H1 (cell line): ENCODE results near the gene SFMBT2. TPM values are rescaled to one million over a fixed set of nuclear protein-coding genes. Genes with fewer than 3 reads are reported as not detected.

ENCODE experiments used
- CTCF ChIA-PET: fragments of 300-600 bp; sonication (Branson Sonifier 250); formaldehyde crosslinking; loops from one replicate; lab custom pipeline; 2021; ENCODE audit not compliant: partially characterized antibody; lab: Charles Lee
- POLR2A ChIA-PET: fragments of 300-600 bp; sonication (Branson Sonifier 250); formaldehyde crosslinking; loops from one replicate; lab custom pipeline; 2021; ENCODE audit warnings: inconsistent platforms; ENCODE audit not compliant: partially characterized antibody; lab: Charles Lee
- DNase-seq, 2 experiments: peaks; one replicate each; pipeline versions ENCODE4 v3.0.0 to v3.0.0-alpha.2; 2010 to 2022; ENCODE audit warnings: low spot score in 2 of 2, low read depth in 1 of 2, mixed read lengths in 1 of 2
- FAIRE-seq: peaks from 2 replicates; lab custom pipeline; 2011; peaks lifted over from hg19 to GRCh38; lab: Jason Lieb, UNC
- H2AFZ ChIP-seq: 2 replicates; pipeline ENCODE4 v1.8.1; 2012; ENCODE audit warnings: low read length, inconsistent platforms
- H2AK5ac ChIP-seq: 2 replicates; pipeline ENCODE4 v1.6.1; 2013; ENCODE audit warnings: low read depth, low read length
- H2BK120ac ChIP-seq: replicated peaks from 2 replicates; pipeline ENCODE3; 2013; ENCODE audit warnings: low read depth, low read length, inconsistent platforms
- H2BK12ac ChIP-seq: 2 replicates; pipeline ENCODE4 v1.6.1; 2013; ENCODE audit warnings: low read depth, low read length
- H2BK15ac ChIP-seq: 2 replicates; pipeline ENCODE4 v1.6.1; 2013; ENCODE audit warnings: low read length
- H2BK20ac ChIP-seq: 2 replicates; pipeline ENCODE4 v1.6.1; 2013; ENCODE audit warnings: low read length
- H2BK5ac ChIP-seq: 2 replicates; pipeline ENCODE4 v1.6.1; 2013; ENCODE audit warnings: low read depth, low read length
- H3K14ac ChIP-seq: 2 replicates; pipeline ENCODE4 v1.6.1; 2013; ENCODE audit warnings: inconsistent platforms; ENCODE audit not compliant: insufficient read length
- H3K18ac ChIP-seq: 2 replicates; pipeline ENCODE4 v1.6.1; 2013; ENCODE audit warnings: low read length; ENCODE audit errors: extremely low read depth
- H3K23ac ChIP-seq: 2 replicates; pipeline ENCODE4 v1.6.1; 2013; ENCODE audit warnings: inconsistent platforms; ENCODE audit not compliant: insufficient read length
- H3K23me2 ChIP-seq: 2 replicates; pipeline ENCODE4 v1.6.1; 2013; ENCODE audit warnings: low read depth, low read length
- H3K27ac ChIP-seq: 2 replicates; pipeline ENCODE4 v1.6.1; 2011; ENCODE audit warnings: low read depth, low read length, inconsistent platforms
- H3K27me3 ChIP-seq, 4 experiments: replicated peaks in 1 of 4; 1 replicate in 1 of 4; 2 replicates in 3 of 4; pipeline versions ENCODE4 v1.6.1 to v1.8.1; 2011 to 2013; ENCODE audit warnings: low read length in 3 of 4, mild to moderate bottlenecking in 3 of 4, inconsistent platforms in 2 of 4, mixed read lengths in 2 of 4, moderate library complexity in 1 of 4; ENCODE audit not compliant: control insufficient read depth in 3 of 4, insufficient read depth in 3 of 4; ENCODE audit errors: extremely low read depth in 1 of 4
- H3K36me3 ChIP-seq, 4 experiments: 2 replicates each; pipeline versions ENCODE4 v1.6.1 to v1.8.1; 2011 to 2013; ENCODE audit warnings: mild to moderate bottlenecking in 4 of 4, low read length in 3 of 4, moderate library complexity in 2 of 4, control low read depth in 1 of 4, inconsistent platforms in 1 of 4; ENCODE audit not compliant: insufficient read depth in 4 of 4, control insufficient read depth in 2 of 4
- H3K4ac ChIP-seq: replicated peaks from 2 replicates; pipeline ENCODE3; 2013; ENCODE audit warnings: low read length, low read depth, mixed read lengths, inconsistent platforms; ENCODE audit not compliant: insufficient read length
- H3K4me1 ChIP-seq, 4 experiments: replicated peaks in 1 of 4; 1 replicate in 1 of 4; 2 replicates in 3 of 4; pipeline versions ENCODE4 v1.6.1 to v1.8.1; 2011 to 2013; ENCODE audit warnings: low read length in 3 of 4, inconsistent platforms in 2 of 4, mixed read lengths in 1 of 4; ENCODE audit not compliant: insufficient read depth in 4 of 4, control insufficient read depth in 3 of 4
- H3K4me2 ChIP-seq, 2 experiments: 2 replicates each; pipeline versions ENCODE4 v1.6.1 to v1.8.1; 2011 to 2013; ENCODE audit warnings: low read depth in 2 of 2, low read length in 2 of 2, control low read depth in 1 of 2, inconsistent platforms in 1 of 2, mild to moderate bottlenecking in 1 of 2; ENCODE audit not compliant: insufficient read depth in 1 of 2
- H3K4me3 ChIP-seq, 4 experiments: fragments of 200-600, 300-600 bp in 1 of 4; sonication (generic), shearing (Covaris generic), sonication (Bioruptor Twin) in 1 of 4; 2 replicates each; pipeline versions ENCODE4 v1.5.1 to v1.8.1; 2011 to 2016; ENCODE audit warnings: low read length in 4 of 4, low read depth in 3 of 4, control low read depth in 2 of 4, inconsistent platforms in 2 of 4, mild to moderate bottlenecking in 2 of 4, mixed read lengths in 1 of 4, moderate library complexity in 1 of 4; ENCODE audit not compliant: insufficient read depth in 2 of 4; ENCODE audit errors: extremely low read depth in 1 of 4
- H3K56ac ChIP-seq: replicated peaks from 2 replicates; pipeline ENCODE3; 2013; ENCODE audit warnings: low read depth, mild to moderate bottlenecking, mixed read lengths, low read length, inconsistent platforms; ENCODE audit not compliant: insufficient read length
- H3K79me1 ChIP-seq: 2 replicates; pipeline ENCODE4 v1.6.1; 2013; ENCODE audit warnings: low read depth, low read length, control low read depth
- H3K79me2 ChIP-seq, 2 experiments: 2 replicates each; pipeline versions ENCODE4 v1.6.1 to v1.8.1; 2012 to 2013; ENCODE audit warnings: low read length in 2 of 2, mild to moderate bottlenecking in 2 of 2, inconsistent platforms in 1 of 2; ENCODE audit not compliant: insufficient read depth in 2 of 2, control insufficient read depth in 1 of 2
- H3K9ac ChIP-seq, 4 experiments: replicated peaks in 1 of 4; 1 replicate in 1 of 4; 2 replicates in 3 of 4; pipeline versions ENCODE4 v1.6.1 to v1.8.1; 2011 to 2013; ENCODE audit warnings: low read depth in 3 of 4, low read length in 3 of 4, control low read depth in 2 of 4, mild to moderate bottlenecking in 2 of 4, moderate library complexity in 2 of 4, inconsistent platforms in 1 of 4; ENCODE audit errors: extremely low read depth in 1 of 4
- H3K9me3 ChIP-seq, 2 experiments: 2 replicates each; pipeline versions ENCODE4 v1.6.1 to v1.8.1; 2012 to 2013; ENCODE audit warnings: mild to moderate bottlenecking in 2 of 2, moderate library complexity in 2 of 2, control low read depth in 1 of 2, inconsistent platforms in 1 of 2, low read depth in 1 of 2, low read length in 1 of 2, mixed read lengths in 1 of 2; ENCODE audit not compliant: insufficient read depth in 2 of 2
- H4K20me1 ChIP-seq, 2 experiments: replicated peaks in 1 of 2; 2 replicates each; pipeline versions ENCODE3 to v1.8.1; 2011 to 2013; ENCODE audit warnings: inconsistent platforms in 2 of 2, low read length in 2 of 2, mild to moderate bottlenecking in 1 of 2; ENCODE audit not compliant: insufficient read depth in 2 of 2, control insufficient read depth in 1 of 2
- H4K5ac ChIP-seq: 2 replicates; pipeline ENCODE4 v1.6.1; 2013; ENCODE audit warnings: low read length, low read depth, mixed read lengths, inconsistent platforms; ENCODE audit not compliant: insufficient read length
- H4K8ac ChIP-seq: 2 replicates; pipeline ENCODE4 v1.8.0; 2013; ENCODE audit warnings: mild to moderate bottlenecking, moderate library complexity, low read length, inconsistent platforms; ENCODE audit not compliant: insufficient read depth; ENCODE audit errors: extremely low read depth
- H4K91ac ChIP-seq: replicated peaks from 2 replicates; pipeline ENCODE3; 2013; ENCODE audit warnings: low read length, mixed read lengths, inconsistent platforms; ENCODE audit not compliant: insufficient read length
- CEBPB ChIP-seq: IDR thresholded peaks from 2 replicates; pipeline ENCODE4 v1.6.1; 2012; ENCODE audit warnings: low read depth, low read length
- E2F6 ChIP-seq: IDR thresholded peaks from 2 replicates; pipeline ENCODE4 v1.6.1; 2012; ENCODE audit warnings: inconsistent platforms
- JUN ChIP-seq: IDR thresholded peaks from 2 replicates; pipeline ENCODE4 v1.6.1; 2011; ENCODE audit warnings: low read depth, mild to moderate bottlenecking, improper control_type of control experiment, low read length
- KDM4A ChIP-seq: IDR thresholded peaks from one replicate; pipeline ENCODE4 v1.7.1; 2012; ENCODE audit warnings: low read depth, mild to moderate bottlenecking, moderate library complexity, low read length, inconsistent platforms; ENCODE audit not compliant: severe bottlenecking
- PHF8 ChIP-seq: fragments of 200-600 bp; sonication (generic); conservative IDR thresholded peaks from 2 replicates; pipeline ENCODE4 v1.7.1; 2012; ENCODE audit warnings: low read depth, mild to moderate bottlenecking, inconsistent platforms, low read length, moderate library complexity
- POLR2AphosphoS5 ChIP-seq: IDR thresholded peaks from 2 replicates; pipeline ENCODE4 v1.6.1; 2011; ENCODE audit warnings: low read depth, low read length
- SIN3A ChIP-seq, 2 experiments: IDR thresholded peaks in 1 of 2; conservative IDR thresholded peaks in 1 of 2; 2 replicates each; pipeline ENCODE4 v1.6.1; 2011 to 2012; ENCODE audit warnings: low read length in 2 of 2, improper control_type of control experiment in 1 of 2, low read depth in 1 of 2, mild to moderate bottlenecking in 1 of 2
- SP2 ChIP-seq: IDR thresholded peaks from 2 replicates; pipeline ENCODE4 v1.6.1; 2012; ENCODE audit warnings: mild to moderate bottlenecking, low read length, inconsistent platforms
- TAF1 ChIP-seq: IDR thresholded peaks from 2 replicates; pipeline ENCODE4 v1.6.1; 2011; ENCODE audit warnings: mild to moderate bottlenecking, low read depth, low read length
- WGBS, 2 experiments: shearing (Covaris generic) in 1 of 2; methylation state at CpG; one replicate each; pipeline versions ENCODE4 v1.1.6 to v1.1.7; 2013 to 2015; ENCODE audit warnings: low lambda C conversion rate in 2 of 2, mixed read lengths in 2 of 2, inconsistent platforms in 1 of 2, low coverage in 1 of 2, missing lambda C conversion rate in 1 of 2; ENCODE audit not compliant: insufficient replicate concordance in 2 of 2, insufficient coverage in 1 of 2, insufficient read length in 1 of 2; ENCODE audit errors: extremely low coverage in 1 of 2, missing lambda C conversion rate in 1 of 2; 5-methylcytosine and 5-hydroxymethylcytosine counted together
- polyA plus RNA-seq, 7 experiments: library from polyadenylated mRNA; depleted of rRNA in 3 of 7; stranded (reverse) in 5 of 7; unstranded in 2 of 7; fragments of >200 nt in 5 of 7; fragments of 200-250 nt in 2 of 7; gene quantifications; 1 replicate in 5 of 7; 2 replicates in 1 of 7; 4 replicates in 1 of 7; pipeline versions ENCODE4 v1.2.1 to v1.2.3, GENCODE V29; 2011 to 2013; ENCODE audit warnings: missing spikeins in 2 of 7, mixed read lengths in 2 of 7
- total RNA-seq: library from RNA; stranded (reverse); fragmentation: NEBNext Ultra II Directional; extraction: Animal tissue kit (Norgen Biotek cat#: 25700); gene quantifications from 2 replicates; pipeline ENCODE4 v1.2.1, GENCODE V29; 2021

Gene SFMBT2
- total and polyA plus RNA-seq, 2 of the 8 experiments (the other 6 are each of a cell fraction or from before 2014, with no cell fraction given): 2.9 to 11.0 TPM

DNA sequence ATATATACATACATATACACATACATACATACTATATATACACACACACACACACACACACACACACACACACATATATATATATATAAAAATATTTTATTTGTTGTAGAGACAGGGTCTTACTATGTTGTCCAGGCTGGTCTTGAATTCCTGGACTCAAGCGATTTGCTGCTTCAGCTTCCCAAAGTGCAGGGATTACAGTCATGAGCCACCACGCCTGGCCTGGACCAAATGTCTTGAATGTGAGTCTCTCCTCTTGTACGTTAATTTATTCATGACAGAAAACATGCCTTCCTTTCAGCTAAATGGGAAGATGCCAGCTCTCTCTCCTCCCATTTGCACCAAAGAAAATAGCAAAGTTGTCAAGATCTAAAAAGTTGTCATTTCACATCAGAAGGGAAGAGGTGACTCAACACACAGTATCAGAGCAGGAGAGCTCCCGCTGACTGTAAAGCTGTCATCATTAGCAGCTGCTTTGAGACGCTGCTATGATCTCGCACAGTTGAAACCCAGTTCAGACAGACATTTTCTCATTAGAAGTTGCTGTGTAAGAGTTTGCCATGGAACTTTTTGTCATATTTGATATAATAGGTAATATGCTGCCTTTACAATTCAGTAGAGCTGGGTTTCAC is 224.3 kb downstream of the SFMBT2 start:
- H3K4me1 ChIP-seq: peaks cover 0 to 2% (median 0%) of the 10 kb centered on the region in 4 experiments; a peak in 1 of 7 replicates
- no peak overlapping the region for H2AK5ac ChIP-seq
- no peak for DNase-seq
- H3K79me1 ChIP-seq: no peaks in the 10 kb centered on the region
- H2BK5ac ChIP-seq: no peak overlapping the region
- H2AFZ ChIP-seq: no peak overlapping the region
- TF ChIP-seq TAF1: no peak
- TF ChIP-seq KDM4A: no peak
- TF ChIP-seq SP2: no peak
- no peak for TF ChIP-seq E2F6
- no peak for TF ChIP-seq PHF8
- no peak for TF ChIP-seq JUN
- no peak for TF ChIP-seq CEBPB
- no peak for TF ChIP-seq POLR2AphosphoS5
- no peak for TF ChIP-seq SIN3A (conservative IDR thresholded peaks at IDR 0.05 in 1 of 2, IDR thresholded peaks at IDR 0.05 in 1 of 2; ENCODE audit: low read depth in 1 of 2, low read length in 2 of 2)
- TF ChIP-seq, all 59 proteins: peak for 0
- Histone ChIP-seq H4K91ac (no peak overlapping the region), H3K4ac (no peak overlapping the region), H4K8ac (no peak overlapping the region), H3K23me2 (no peaks in the 10 kb centered on the region), H4K20me1 (no peaks in the 10 kb centered on the region), H3K36me3 (peaks cover 0 to 4% (median 0%) of the 10 kb centered on the region in 4 experiments; a peak in 1 of 8 replicates), H2BK120ac (no peak overlapping the region), H3K23ac (no peak overlapping the region), H3K27me3 (no peaks in the 10 kb centered on the region), H3K4me3 (no peak overlapping the region), H3K79me2 (no peaks in the 10 kb centered on the region), H3K56ac (no peak overlapping the region), H3K27ac (no peak overlapping the region), H3K9me3 (no peaks in the 10 kb centered on the region), H2BK20ac (no peak overlapping the region), H3K9ac (no peak overlapping the region), H3K14ac (no peak overlapping the region), H2BK12ac (no peak overlapping the region), H2BK15ac (no peak overlapping the region), H3K18ac (no peak overlapping the region), H3K4me2 (no peak overlapping the region), H4K5ac (no peak overlapping the region)
- ChIA-PET CTCF (no interaction called here), POLR2A (no interaction called here)
- 93% methylated on average over 6 of the region's 6 CpGs; no CpG with 5 or more reads in 1 of the 2 experiments for WGBS, 2 experiments
- FAIRE-seq: no peak
